ENCODE measurements around the gene KCNJ1.
A peak's percentile ranks its signal among the peaks of the same experiment; 100 is the strongest.

Gene KCNJ1

GRCh38 chr11:128881221-128881620 is 14.1 kb upstream of the KCNJ1 start:
- peak in 1 of 2 experiments; percentile 40 for DNase-seq

DNA sequence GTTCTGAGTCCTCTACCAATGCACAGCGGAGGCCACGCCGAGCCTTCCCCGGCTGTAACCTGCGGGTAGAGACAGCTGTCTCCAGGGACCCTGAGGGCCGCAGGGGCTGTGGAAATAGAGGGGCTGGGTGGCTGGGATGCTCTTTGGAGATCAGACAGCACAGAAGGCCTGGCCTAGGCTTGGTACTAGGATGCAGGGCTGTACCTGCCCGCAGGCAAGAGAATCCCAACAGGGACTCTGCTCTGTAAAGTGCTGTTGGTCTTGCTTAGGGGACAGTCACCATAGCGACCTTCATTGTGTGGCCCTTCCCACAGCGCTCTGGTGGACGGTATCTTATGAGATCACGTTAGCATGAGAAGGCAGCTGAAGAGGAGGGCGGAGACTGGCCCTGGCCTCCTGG is 12.7 kb upstream of the KCNJ1 start:
- no peak for DNase-seq

DNA sequence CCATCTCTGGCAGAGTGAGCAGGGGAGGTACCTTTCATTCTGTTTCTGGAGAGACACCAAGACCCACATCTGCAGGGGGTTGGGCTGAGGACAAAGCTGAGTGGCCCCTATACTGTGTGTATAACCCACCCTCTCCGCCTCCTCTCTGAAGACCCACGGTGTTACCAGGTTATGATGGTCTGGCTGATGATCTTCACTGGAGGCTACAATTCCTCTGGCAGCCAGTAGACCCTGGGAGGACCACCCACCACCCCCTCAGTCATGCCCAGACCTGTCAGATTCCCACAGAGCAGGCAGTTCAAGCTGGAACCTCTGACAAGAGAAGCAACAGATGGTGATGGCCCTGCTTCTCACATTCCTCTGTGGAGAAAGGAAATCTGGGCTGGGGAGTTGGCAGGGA is 11.4 kb upstream of the KCNJ1 start:
- DNase-seq: no peak

- no peak for DNase-seq
Observed at GRCh38 chr11:128877726-128878125, 10.6 kb upstream of the KCNJ1 start.

DNA sequence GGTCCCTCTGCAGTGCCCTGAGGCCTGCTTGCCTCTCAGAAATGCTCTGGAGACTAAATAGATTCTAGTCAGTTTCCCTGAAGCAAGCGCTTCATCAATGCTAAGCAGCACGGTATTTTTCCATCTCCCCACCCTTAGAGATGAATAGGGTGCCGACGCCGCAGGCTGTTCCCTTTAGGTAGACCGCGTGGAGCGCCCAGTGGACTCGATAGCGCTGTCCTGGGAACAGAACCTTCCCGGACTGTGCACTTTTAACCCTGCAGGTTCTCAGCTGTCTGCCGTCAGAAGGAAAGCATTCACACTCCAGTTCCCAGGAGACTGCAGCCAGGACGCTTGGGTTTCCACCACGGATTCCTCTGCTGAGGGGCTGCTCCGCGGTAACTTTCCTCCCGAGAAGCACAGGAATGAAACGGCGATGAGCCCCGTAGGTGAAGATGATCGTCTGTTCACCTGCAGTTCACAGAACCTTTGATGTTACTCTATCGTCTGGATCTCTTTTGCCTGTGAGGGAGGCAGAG is 9.1 kb upstream of the KCNJ1 start:
- no peak for DNase-seq

DNA sequence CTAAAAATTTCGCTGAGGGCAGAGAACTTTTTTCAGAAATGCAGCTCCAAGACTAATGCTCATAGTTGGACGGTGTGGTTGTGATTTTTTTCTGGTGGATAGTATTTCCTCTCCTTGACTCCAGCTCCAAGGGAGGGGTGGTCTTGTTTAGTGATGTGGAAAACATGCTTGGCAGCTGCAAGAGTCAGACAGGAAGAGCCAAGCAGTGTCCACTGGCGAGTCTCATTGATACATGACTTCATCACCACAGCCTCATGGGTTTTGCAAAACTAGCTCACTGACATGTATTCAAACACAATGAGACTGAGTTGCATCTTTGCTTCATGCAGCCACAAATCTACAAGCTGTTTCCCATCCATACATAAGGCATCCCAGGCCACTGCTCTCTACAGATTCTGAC is 7.3 kb upstream of the KCNJ1 start:
- no peak for DNase-seq

- no peak for DNase-seq
Observed at GRCh38 chr11:128872594-128872993, 5.5 kb upstream of the KCNJ1 start.

DNA sequence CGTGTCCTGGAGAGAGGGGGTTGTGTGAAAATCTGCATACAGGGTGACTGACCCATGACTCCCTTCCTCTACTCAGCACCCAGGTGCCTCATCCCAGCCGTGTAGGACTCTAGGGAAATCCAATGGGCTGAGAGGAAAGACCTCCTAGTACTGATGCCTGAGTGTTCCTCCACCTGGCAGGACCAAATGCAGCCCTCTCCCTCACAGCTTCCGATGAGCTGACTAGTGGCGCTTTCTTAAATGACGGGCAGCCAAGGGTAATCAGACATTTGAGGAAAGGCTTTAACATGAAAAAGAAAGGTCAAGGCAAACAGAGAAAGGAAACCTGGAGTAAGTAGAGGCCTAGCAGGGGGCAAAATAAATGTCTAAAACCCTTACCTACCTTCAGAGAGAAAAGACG is 5.0 kb upstream of the KCNJ1 start:
- DNase-seq: no peak

- DNase-seq: no peak
Observed at GRCh38 chr11:128871168-128871610, 4.1 kb upstream of the KCNJ1 start.

GRCh38 chr11:128868841-128869671 is 2.0 kb upstream of the KCNJ1 start:
- peak in 1 of 2 experiments; percentile 31 for DNase-seq

GRCh38 chr11:128865490-128865889 is 1.6 kb downstream of the KCNJ1 start:
- no peak for DNase-seq

GRCh38 chr11:128862908-128863660 is 4.0 kb downstream of the KCNJ1 start:
- no peak for DNase-seq

GRCh38 chr11:128862406-128862805 is 4.7 kb downstream of the KCNJ1 start:
- no peak for DNase-seq

DNA sequence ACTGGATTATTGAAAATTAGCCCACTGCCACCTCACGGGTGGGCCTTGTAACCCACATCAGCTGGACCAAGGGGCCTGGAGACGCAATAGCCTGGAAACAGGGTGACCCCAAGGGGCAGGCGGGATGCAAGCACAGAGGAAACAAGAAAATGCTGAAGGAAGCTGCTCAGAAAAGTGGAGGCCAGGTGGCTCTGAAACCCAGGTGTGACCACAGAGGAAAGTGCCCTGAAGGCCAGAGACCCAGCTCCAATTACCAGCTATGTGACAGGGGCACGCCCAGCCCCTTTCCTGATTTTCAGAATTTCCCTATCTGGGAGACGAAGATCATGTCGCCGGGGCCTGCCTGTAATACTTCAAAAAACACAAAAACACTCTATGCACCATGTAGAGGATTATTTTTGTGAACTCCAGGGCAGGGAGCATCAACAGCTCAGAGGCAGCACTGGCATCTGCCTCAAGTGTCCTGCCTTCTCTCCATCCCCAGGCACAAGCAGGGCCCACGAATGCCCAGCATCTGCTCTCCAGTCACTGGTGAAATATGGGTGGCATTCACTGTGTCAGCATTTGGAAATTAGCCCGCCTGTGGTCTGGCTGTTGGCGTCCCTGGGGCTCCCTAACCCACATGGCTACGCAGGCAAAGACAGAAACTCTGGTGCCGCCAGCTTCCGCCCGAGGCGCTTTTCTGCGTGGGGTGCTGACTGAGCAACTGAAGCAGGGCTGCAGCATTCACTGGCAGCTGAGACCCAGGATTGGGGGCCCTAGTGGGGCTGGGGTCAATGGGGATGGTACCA is 6.3 kb downstream of the KCNJ1 start:
- no peak for DNase-seq

- no peak for DNase-seq
Observed at GRCh38 chr11:128859563-128860441, 7.3 kb downstream of the KCNJ1 start.

- no peak for DNase-seq
Observed at GRCh38 chr11:128857341-128857740, 9.8 kb downstream of the KCNJ1 start.

DNA sequence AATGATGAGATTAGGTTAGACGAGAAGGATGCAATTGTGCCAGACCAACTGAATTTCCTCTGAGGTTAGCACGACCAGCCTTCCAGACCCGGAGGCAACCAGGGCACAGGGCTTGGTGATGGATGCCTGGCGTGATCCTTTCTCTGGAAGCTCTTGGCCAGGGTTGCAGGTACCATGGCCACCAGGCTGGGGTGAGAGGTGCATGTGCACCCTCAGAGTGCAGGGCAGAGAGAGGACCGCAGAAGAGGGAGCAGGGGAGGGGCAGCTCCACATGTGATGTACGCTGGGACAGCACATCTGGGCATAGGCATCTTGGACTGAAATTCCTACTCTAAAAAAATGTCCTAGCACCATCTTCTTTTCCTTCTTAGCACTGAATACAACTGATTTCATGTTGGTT is 10.9 kb downstream of the KCNJ1 start:
- no peak for DNase-seq

DNA sequence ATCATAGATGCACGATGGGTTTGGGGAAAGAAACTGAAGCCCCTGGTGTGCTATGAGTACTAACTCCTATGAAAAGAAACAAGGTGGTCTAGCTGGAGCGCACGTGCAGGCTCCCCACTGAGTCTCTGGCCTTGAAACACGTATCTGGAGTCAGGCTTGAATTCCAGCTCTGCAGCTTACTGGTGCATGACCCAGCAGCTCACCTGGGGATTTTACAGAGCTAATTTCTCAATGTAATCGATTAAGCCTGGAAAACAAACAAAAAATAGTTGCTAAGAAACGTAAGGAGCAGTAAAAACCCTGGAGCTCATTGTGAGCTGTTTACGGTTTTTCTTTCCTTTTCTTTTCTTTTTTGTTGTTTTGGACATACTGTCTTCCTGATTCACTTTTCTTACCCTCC is 12.3 kb downstream of the KCNJ1 start:
- no peak for DNase-seq

DNA sequence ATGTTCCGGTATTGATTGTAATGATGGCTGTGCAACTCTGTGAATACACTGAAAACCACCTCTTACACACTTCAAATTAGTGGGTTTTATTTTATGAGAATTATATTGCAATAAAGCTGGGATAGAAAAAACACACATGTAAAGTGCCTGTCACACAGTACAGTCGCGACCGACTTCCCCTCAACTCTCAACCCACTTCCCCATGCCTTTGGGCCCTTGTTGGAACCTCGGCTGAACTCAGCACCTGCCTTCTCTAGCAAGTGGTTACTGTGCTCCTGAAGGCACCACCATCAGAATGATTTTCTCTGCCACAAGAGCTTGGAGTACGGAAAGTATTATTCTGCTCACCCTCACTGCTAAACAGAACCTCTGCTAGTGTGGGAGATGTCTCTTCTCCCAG is 13.5 kb downstream of the KCNJ1 start:
- no peak for DNase-seq

GRCh38 chr11:128852327-128853023 is 14.6 kb downstream of the KCNJ1 start:
- DNase-seq: no peak

GRCh38 chr11:128848815-128849455 is 18.2 kb downstream of the KCNJ1 start:
- DNase-seq: peak; percentile 10 to 31

Measured in NCI-H2081 (cell line).